ENCODE results near the gene COMMD10. TPM values are rescaled to one million over a fixed set of nuclear protein-coding genes. Genes with fewer than 3 reads are reported as not detected.
A peak's percentile ranks its signal among the peaks of the same experiment; 100 is the strongest.

Gene COMMD10
- total RNA-seq, 1 donor from 2014 or later = 28.6 TPM

GRCh38 chr5:116256717-116257116, 171.9 kb downstream of the COMMD10 start:
- no peak for TF ChIP-seq CTCF (conservative IDR thresholded peaks at IDR 0.05)
- H3K9me3 Mint-ChIP-seq = peaks cover 8% of the 10 kb centered on the region
- no peak overlapping the region for H3K27ac Mint-ChIP-seq
- no peaks in the 10 kb centered on the region for H3K36me3 Mint-ChIP-seq
- H3K4me3 Mint-ChIP-seq = no peak overlapping the region
- no peaks in the 10 kb centered on the region for H3K27me3 Mint-ChIP-seq
- no peaks in the 10 kb centered on the region for H3K4me1 Mint-ChIP-seq (ENCODE audit: unreplicated experiment)
- no peak for DNase-seq (ENCODE audit: extremely low spot score, unreplicated experiment)

- no peak for DNase-seq (ENCODE audit: extremely low spot score, unreplicated experiment)
- Mint-ChIP-seq H3K27ac (no peak overlapping the region), H3K4me1 (ENCODE audit: unreplicated experiment) (no peaks in the 10 kb centered on the region), H3K27me3 (no peaks in the 10 kb centered on the region), H3K9me3 (no peaks in the 10 kb centered on the region), H3K36me3 (peaks cover 14% of the 10 kb centered on the region), H3K4me3 (no peak overlapping the region)
- TF ChIP-seq CTCF (conservative IDR thresholded peaks at IDR 0.05) = no peak
These were observed 180.6 kb downstream of the COMMD10 start for GRCh38 chr5:116265471-116265870.

- Mint-ChIP-seq H3K9me3 (no peaks in the 10 kb centered on the region), H3K27me3 (no peaks in the 10 kb centered on the region), H3K36me3 (peaks cover 15% of the 10 kb centered on the region), H3K27ac (no peak overlapping the region), H3K4me3 (no peak overlapping the region), H3K4me1 (ENCODE audit: unreplicated experiment) (no peaks in the 10 kb centered on the region)
- no peak for DNase-seq (ENCODE audit: extremely low spot score, unreplicated experiment)
- TF ChIP-seq CTCF (conservative IDR thresholded peaks at IDR 0.05) = no peak
These were observed 186.7 kb downstream of the COMMD10 start for GRCh38 chr5:116271446-116272025.

GRCh38 chr5:116272281-116272941, 187.6 kb downstream of the COMMD10 start:
- Mint-ChIP-seq H3K4me1 (ENCODE audit: unreplicated experiment) (no peaks in the 10 kb centered on the region), H3K9me3 (no peaks in the 10 kb centered on the region), H3K27me3 (no peaks in the 10 kb centered on the region), H3K4me3 (no peak overlapping the region), H3K27ac (no peak overlapping the region), H3K36me3 (peaks cover 12% of the 10 kb centered on the region)
- TF ChIP-seq CTCF (conservative IDR thresholded peaks at IDR 0.05) = peak; percentile 18
- DNase-seq (ENCODE audit: extremely low spot score, unreplicated experiment) = no peak

- no peak overlapping the region for H3K4me3 Mint-ChIP-seq
- no peak for DNase-seq (ENCODE audit: extremely low spot score, unreplicated experiment)
- H3K4me1 Mint-ChIP-seq (ENCODE audit: unreplicated experiment) = no peaks in the 10 kb centered on the region
- no peaks in the 10 kb centered on the region for H3K27me3 Mint-ChIP-seq
- H3K27ac Mint-ChIP-seq = no peak overlapping the region
- TF ChIP-seq CTCF (conservative IDR thresholded peaks at IDR 0.05) = no peak
- H3K36me3 Mint-ChIP-seq = peaks cover 7% of the 10 kb centered on the region
- H3K9me3 Mint-ChIP-seq = no peaks in the 10 kb centered on the region
These were observed 188.8 kb downstream of the COMMD10 start for GRCh38 chr5:116273448-116274242.
